Panc1 (cell line): Measurements from ENCODE around the gene PLCB1. TPM values are rescaled to one million over a fixed set of nuclear protein-coding genes. Genes with fewer than 3 reads are reported as not detected.

Experiments used
- ATAC-seq: fragments of 200-7000 bp; cut with Tn5 transposase; 2 replicates; pipeline ENCODE4 v1.9.1; 2020; ENCODE audit warnings: mild to moderate bottlenecking, moderate library complexity
- BruUV-seq: library from RNA; stranded (reverse); fragments of 400-500 nt; replicated peaks from 2 replicates; lab custom pipeline; 2021; lab: Mats Ljungman, UMichigan
- CTCF ChIA-PET: fragments of 300-600 bp; sonication (Branson Sonifier 250); formaldehyde crosslinking; loops from one replicate; lab custom pipeline; 2022; ENCODE audit warnings: antibody characterized with exemption; lab: Charles Lee
- POLR2A ChIA-PET: fragments of 300-600 bp; sonication (Branson Sonifier 250); formaldehyde crosslinking; loops from one replicate; lab custom pipeline; 2022; ENCODE audit warnings: antibody characterized with exemption; lab: Charles Lee
- DNase-seq: peaks from one replicate; pipeline ENCODE4 v3.0.0-alpha.2; 2010; ENCODE audit warnings: low read depth, low spot score
- H3K27ac ChIP-seq: 2 replicates; pipeline ENCODE4 v1.5.1; 2011; ENCODE audit warnings: mild to moderate bottlenecking, low read length, inconsistent platforms
- H3K27me3 ChIP-seq: fragments of 200-500 bp; sonication (Bioruptor generic); 2 replicates; pipeline ENCODE4 v1.6.0; 2014; ENCODE audit warnings: low read length, inconsistent platforms; ENCODE audit not compliant: control insufficient read depth, insufficient read depth
- H3K36me3 ChIP-seq: fragments of 200-500 bp; sonication (Bioruptor generic); 2 replicates; pipeline ENCODE4 v1.5.1; 2014; ENCODE audit warnings: inconsistent platforms, mild to moderate bottlenecking, low read length, moderate library complexity; ENCODE audit not compliant: control insufficient read depth, insufficient read depth
- H3K4me1 ChIP-seq: 2 replicates; pipeline ENCODE4 v1.5.1; 2011; ENCODE audit warnings: inconsistent platforms, mild to moderate bottlenecking, low read length, moderate library complexity; ENCODE audit not compliant: control insufficient read depth, insufficient read depth
- H3K4me3 ChIP-seq, 2 experiments: 2 replicates each; pipeline ENCODE4 v1.5.1; 2011 to 2012; ENCODE audit warnings: low read depth in 2 of 2, low read length in 2 of 2, mild to moderate bottlenecking in 2 of 2, inconsistent platforms in 1 of 2, moderate library complexity in 1 of 2
- H3K9me3 ChIP-seq: fragments of 200-500 bp; sonication (Bioruptor generic); 2 replicates; pipeline ENCODE4 v1.5.1; 2014; ENCODE audit warnings: low read depth, mild to moderate bottlenecking, inconsistent platforms, low read length, moderate library complexity; ENCODE audit not compliant: control insufficient read depth, insufficient read depth
- POLR2AphosphoS5 ChIP-seq: IDR thresholded peaks from 2 replicates; pipeline ENCODE4 v1.6.1; 2012; ENCODE audit warnings: mild to moderate bottlenecking, low read depth, low read length, moderate library complexity
- SIN3A ChIP-seq: IDR thresholded peaks from 2 replicates; pipeline ENCODE4 v1.6.1; 2012; ENCODE audit warnings: low read depth, mild to moderate bottlenecking, low read length, moderate library complexity, borderline replicate concordance; ENCODE audit not compliant: insufficient read depth
- TCF7L2 ChIP-seq: IDR thresholded peaks from 2 replicates; pipeline ENCODE4 v1.6.1; 2011; ENCODE audit warnings: mild to moderate bottlenecking, low read depth, low read length, inconsistent platforms
- in situ Hi-C: cut with HindIII; loops from 2 replicates; pipeline ENCODE4 v1.10.0; 2016; ENCODE audit warnings: low sequenced_read_pairs, low pct_unique_long_range_greater_than_20kb
- intact Hi-C: fragments of 100-400 bp; cut with micrococcal nuclease; formaldehyde crosslinking; loops from one replicate; pipeline ENCODE4 v1.10.0; 2022; ENCODE audit not compliant: unreplicated experiment
- total RNA-seq: library from RNA; stranded (reverse); gene quantifications from one replicate; pipeline ENCODE4 v1.2.1, GENCODE V29; 2021; ENCODE audit not compliant: unreplicated experiment
- TF ChIP-seq, protein P1 (sequence below), 2 experiments: IDR thresholded peaks; 2 replicates each; pipeline ENCODE4 v1.6.1; 2011 to 2012; ENCODE audit warnings: low read depth in 2 of 2, control low read depth in 1 of 2, low read length in 1 of 2, mild to moderate bottlenecking in 1 of 2, moderate library complexity in 1 of 2; ENCODE audit not compliant: insufficient read depth in 1 of 2
- TF ChIP-seq, protein P2 (sequence below): fragments of 450-650 bp; IDR thresholded peaks from 2 replicates; pipeline ENCODE4 v1.5.1; 2017; ENCODE audit warnings: mild to moderate bottlenecking

Gene PLCB1
- total RNA-seq, 1 experiment from 2014 or later, result 0.59 TPM

DNA sequence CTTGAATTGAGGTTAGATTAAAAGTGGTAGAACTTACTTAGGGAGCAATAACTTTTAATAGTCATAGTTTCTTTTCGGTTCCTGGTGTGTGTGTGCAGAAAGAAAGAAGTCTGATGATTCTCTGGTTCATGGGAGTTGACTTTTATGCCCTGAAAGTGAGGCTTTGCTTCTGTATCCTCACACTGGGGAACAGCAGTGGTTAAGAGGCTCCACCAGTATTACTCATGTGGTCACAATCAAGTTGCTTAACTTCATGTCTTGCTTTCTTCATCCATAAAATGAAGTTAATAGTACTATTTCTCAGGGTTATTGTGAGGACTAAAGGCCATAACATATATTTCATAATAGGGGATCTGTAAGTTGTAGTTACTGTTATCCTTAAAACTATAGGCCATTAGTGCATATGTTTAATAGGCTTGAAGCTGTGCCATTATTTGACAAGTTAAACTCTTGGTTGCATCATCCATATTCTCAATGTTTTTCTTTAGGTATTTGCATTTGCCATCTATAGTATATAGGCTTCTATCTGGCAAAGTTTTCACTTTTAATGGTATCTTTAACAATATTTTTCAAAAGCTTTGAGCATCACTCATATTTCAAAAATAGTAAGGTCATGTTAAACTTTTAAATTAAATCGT, 262.4 kb downstream of the PLCB1 start:
- POLR2A ChIA-PET, result no interaction called here
- BruUV-seq, result no TSS peak
- in situ Hi-C loops (no loop called here), intact Hi-C loops (loop anchor here (5.0 kb wide), 2 partner anchors 328 to 352 kb away; no protein-coding TSS in a partner anchor)
- H3K4me3 ChIP-seq, result no peak overlapping the region
- TF ChIP-seq SIN3A, result no peak
- TF ChIP-seq, protein P1, sequence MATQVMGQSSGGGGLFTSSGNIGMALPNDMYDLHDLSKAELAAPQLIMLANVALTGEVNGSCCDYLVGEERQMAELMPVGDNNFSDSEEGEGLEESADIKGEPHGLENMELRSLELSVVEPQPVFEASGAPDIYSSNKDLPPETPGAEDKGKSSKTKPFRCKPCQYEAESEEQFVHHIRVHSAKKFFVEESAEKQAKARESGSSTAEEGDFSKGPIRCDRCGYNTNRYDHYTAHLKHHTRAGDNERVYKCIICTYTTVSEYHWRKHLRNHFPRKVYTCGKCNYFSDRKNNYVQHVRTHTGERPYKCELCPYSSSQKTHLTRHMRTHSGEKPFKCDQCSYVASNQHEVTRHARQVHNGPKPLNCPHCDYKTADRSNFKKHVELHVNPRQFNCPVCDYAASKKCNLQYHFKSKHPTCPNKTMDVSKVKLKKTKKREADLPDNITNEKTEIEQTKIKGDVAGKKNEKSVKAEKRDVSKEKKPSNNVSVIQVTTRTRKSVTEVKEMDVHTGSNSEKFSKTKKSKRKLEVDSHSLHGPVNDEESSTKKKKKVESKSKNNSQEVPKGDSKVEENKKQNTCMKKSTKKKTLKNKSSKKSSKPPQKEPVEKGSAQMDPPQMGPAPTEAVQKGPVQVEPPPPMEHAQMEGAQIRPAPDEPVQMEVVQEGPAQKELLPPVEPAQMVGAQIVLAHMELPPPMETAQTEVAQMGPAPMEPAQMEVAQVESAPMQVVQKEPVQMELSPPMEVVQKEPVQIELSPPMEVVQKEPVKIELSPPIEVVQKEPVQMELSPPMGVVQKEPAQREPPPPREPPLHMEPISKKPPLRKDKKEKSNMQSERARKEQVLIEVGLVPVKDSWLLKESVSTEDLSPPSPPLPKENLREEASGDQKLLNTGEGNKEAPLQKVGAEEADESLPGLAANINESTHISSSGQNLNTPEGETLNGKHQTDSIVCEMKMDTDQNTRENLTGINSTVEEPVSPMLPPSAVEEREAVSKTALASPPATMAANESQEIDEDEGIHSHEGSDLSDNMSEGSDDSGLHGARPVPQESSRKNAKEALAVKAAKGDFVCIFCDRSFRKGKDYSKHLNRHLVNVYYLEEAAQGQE (IDR thresholded peaks at IDR 0.05; ENCODE audit: insufficient read depth in 1 of 2, low read depth in 2 of 2, low read length in 1 of 2), result no peak
- TF ChIP-seq, protein P2, sequence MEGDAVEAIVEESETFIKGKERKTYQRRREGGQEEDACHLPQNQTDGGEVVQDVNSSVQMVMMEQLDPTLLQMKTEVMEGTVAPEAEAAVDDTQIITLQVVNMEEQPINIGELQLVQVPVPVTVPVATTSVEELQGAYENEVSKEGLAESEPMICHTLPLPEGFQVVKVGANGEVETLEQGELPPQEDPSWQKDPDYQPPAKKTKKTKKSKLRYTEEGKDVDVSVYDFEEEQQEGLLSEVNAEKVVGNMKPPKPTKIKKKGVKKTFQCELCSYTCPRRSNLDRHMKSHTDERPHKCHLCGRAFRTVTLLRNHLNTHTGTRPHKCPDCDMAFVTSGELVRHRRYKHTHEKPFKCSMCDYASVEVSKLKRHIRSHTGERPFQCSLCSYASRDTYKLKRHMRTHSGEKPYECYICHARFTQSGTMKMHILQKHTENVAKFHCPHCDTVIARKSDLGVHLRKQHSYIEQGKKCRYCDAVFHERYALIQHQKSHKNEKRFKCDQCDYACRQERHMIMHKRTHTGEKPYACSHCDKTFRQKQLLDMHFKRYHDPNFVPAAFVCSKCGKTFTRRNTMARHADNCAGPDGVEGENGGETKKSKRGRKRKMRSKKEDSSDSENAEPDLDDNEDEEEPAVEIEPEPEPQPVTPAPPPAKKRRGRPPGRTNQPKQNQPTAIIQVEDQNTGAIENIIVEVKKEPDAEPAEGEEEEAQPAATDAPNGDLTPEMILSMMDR, result no peak
- TF ChIP-seq TCF7L2, result no peak
- no peak for TF ChIP-seq POLR2AphosphoS5
- DNase-seq, result no peak
- H3K9me3 ChIP-seq, result no peaks in the 10 kb centered on the region
- H3K27ac ChIP-seq, result no peak overlapping the region
- no peaks in the 10 kb centered on the region for H3K27me3 ChIP-seq
- H3K36me3 ChIP-seq, result no peaks in the 10 kb centered on the region
- CTCF ChIA-PET, result no interaction called here
- no peaks in the 10 kb centered on the region for H3K4me1 ChIP-seq
- ATAC-seq, result no peak

DNA sequence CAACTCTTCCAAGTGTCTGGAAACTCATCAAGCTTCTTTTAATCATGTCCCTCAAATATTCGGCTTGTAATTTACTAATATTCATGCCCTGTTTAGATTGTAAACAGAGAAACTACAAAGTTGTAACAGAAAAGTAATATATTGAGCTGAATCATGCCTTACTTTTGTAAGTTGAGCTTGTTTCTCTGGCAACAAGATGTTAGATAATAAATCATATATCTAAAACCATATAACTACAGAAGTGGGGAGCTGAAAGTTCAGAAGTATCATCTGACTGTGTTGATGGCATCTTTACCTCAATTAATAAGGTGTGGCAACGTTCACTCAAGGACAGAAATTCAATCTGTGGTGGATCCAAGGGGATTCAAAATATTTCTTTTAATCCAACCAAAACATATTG, 263.9 kb downstream of the PLCB1 start:
- in situ Hi-C loops, result no loop called here
- CTCF ChIA-PET, result no interaction called here

More for the DNA sequence above, 263.9 kb downstream of the PLCB1 start:
- Histone ChIP-seq H3K36me3 (no peaks in the 10 kb centered on the region), H3K27ac (no peak overlapping the region), H3K4me3 (no peak overlapping the region), H3K9me3 (no peaks in the 10 kb centered on the region), H3K4me1 (no peaks in the 10 kb centered on the region), H3K27me3 (no peaks in the 10 kb centered on the region)
- TF ChIP-seq, protein P2, result no peak
- TF ChIP-seq POLR2AphosphoS5, result no peak
- ATAC-seq (no peak), DNase-seq (no peak)
- intact Hi-C loops, result no loop called here
- POLR2A ChIA-PET, result no interaction called here
- no TSS peak for BruUV-seq
